ENCODE results near the gene PCNA. TPM values are rescaled to one million over a fixed set of nuclear protein-coding genes. Genes with fewer than 3 reads are reported as not detected.

PCNA gene
- total RNA-seq, 1 experiment from 2014 or later, result 274 TPM

- Histone ChIP-seq H3K79me2 (ENCODE audit: insufficient read depth, low read length) (peaks cover 5% of the 10 kb centered on the region; the same call in 1 of the 2 replicates), H3K23ac (ENCODE audit: insufficient read length, low read depth, low read length) (no peak overlapping the region), H4K91ac (ENCODE audit: insufficient read length, low read depth, low read length) (no peak overlapping the region), H2AK5ac (ENCODE audit: insufficient read length, low read length) (no peak overlapping the region), H3K9me3 (ENCODE audit: control insufficient read depth, low read depth, low read length) (no peaks in the 10 kb centered on the region), H4K8ac (replicated peaks; ENCODE audit: insufficient read length, low read depth, low read length) (no peak overlapping the region), H2BK15ac (ENCODE audit: low read depth, low read length) (no peak overlapping the region), H2BK5ac (ENCODE audit: insufficient read length, low read length) (no peak overlapping the region), H2BK12ac (ENCODE audit: insufficient read length, low read depth, low read length) (no peak overlapping the region), H3K27ac (ENCODE audit: insufficient read length, low read depth, low read length) (no peak overlapping the region), H3K23me2 (ENCODE audit: insufficient read length, low read depth, low read length, poor library complexity, severe bottlenecking) (no peaks in the 10 kb centered on the region), H3T11ph (ENCODE audit: low read length) (no peak overlapping the region), H2BK20ac (ENCODE audit: low read depth, low read length, poor library complexity, severe bottlenecking) (no peak overlapping the region), H3K56ac (ENCODE audit: insufficient read length, low read depth, low read length) (no peak overlapping the region), H3K9ac (ENCODE audit: extremely low read depth, insufficient read length, low read length) (no peak overlapping the region), H3K27me3 (ENCODE audit: insufficient read depth, low read length) (no peaks in the 10 kb centered on the region), H3K4me2 (ENCODE audit: insufficient read depth, insufficient read length, low read length) (no peak overlapping the region), H3K4ac (ENCODE audit: low read depth, low read length) (no peak overlapping the region), H3K79me1 (ENCODE audit: insufficient read depth, low read depth, low read length, poor library complexity, severe bottlenecking) (peaks cover 4% of the 10 kb centered on the region), H2AFZ (ENCODE audit: low read length) (no peak overlapping the region), H3K18ac (ENCODE audit: insufficient read length, low read depth, low read length) (no peak overlapping the region), H3K4me1 (ENCODE audit: insufficient read depth, low read length) (no peaks in the 10 kb centered on the region), H4K5ac (ENCODE audit: insufficient read length, low read depth, low read length) (no peak overlapping the region), H3K14ac (ENCODE audit: insufficient read depth, low read length) (no peak overlapping the region), H4K20me1 (ENCODE audit: control insufficient read depth, insufficient read depth, insufficient read length) (no peaks in the 10 kb centered on the region), H2BK120ac (ENCODE audit: low read depth, low read length, poor library complexity, severe bottlenecking) (no peak overlapping the region)
- Mint-ChIP-seq H3K9me3 (no peaks in the 10 kb centered on the region), H3K36me3 (ENCODE audit: insufficient read depth in 1 of 3, low read depth in 3 of 3) (no peaks in the 10 kb centered on the region; a peak in 1 of 7 replicates), H3K4me1 (peaks cover 1 to 5% of the 10 kb centered on the region in 2 experiments), H3K4me3 (no peak overlapping the region), H3K27me3 (ENCODE audit: low read depth) (no peaks in the 10 kb centered on the region), H3K27ac (peak overlapping the region in 1 of 3 experiments; percentile 27; a peak in 1 of 7 replicates)
- TF ChIP-seq CTCF (conservative IDR thresholded peaks at IDR 0.05), result no peak
- WGBS (ENCODE audit: extremely low coverage, insufficient read length, low lambda C conversion rate), result no CpG with 5 or more reads among the region's 2 CpGs
- no peak for DNase-seq
Measured at GRCh38 chr20:5141615-5142014, 21.9 kb upstream of the PCNA start.

All from H9 (cell line).